Stomach (tissue), 4 donors: ENCODE data around the gene ABLIM2.

Experiments used
- CTCF ChIP-seq, 7 experiments: fragments of 450-650 bp in 4 of 7; fragments of 200-600 bp in 3 of 7; sonication (generic) in 3 of 7; IDR thresholded peaks; one replicate each; pipeline ENCODE4 v1.5.1; 2016 to 2019; ENCODE audit warnings: antibody characterized with exemption in 7 of 7, control low read depth in 2 of 7, mild to moderate bottlenecking in 1 of 7
- EP300 ChIP-seq: sonication (generic); formaldehyde crosslinking; IDR thresholded peaks from one replicate; pipeline ENCODE4 v1.6.1; 2017; ENCODE audit warnings: antibody characterized with exemption
- POLR2A ChIP-seq, 4 donors: fragments of 450-650 bp; IDR thresholded peaks; one replicate each; pipeline ENCODE4 v1.6.1; 2016; ENCODE audit warnings: antibody characterized with exemption in 4 of 4, control low read depth in 2 of 4, mild to moderate bottlenecking in 1 of 4, moderate library complexity in 1 of 4
- POLR2AphosphoS5 ChIP-seq, 3 donors: sonication (generic); formaldehyde crosslinking; IDR thresholded peaks; one replicate each; pipeline ENCODE4 v1.6.1; 2016; ENCODE audit warnings: antibody characterized with exemption in 3 of 3

GRCh38 chr4:8160572-8160971 is 2.0 kb upstream of the ABLIM2 start:
- TF ChIP-seq POLR2A (IDR thresholded peaks at IDR 0.05) (no peak), CTCF (IDR thresholded peaks at IDR 0.05) (no peak), EP300 (no peak), POLR2AphosphoS5 (IDR thresholded peaks at IDR 0.05) (no peak)
